ENCODE data around the gene GDAP2.

DNA sequence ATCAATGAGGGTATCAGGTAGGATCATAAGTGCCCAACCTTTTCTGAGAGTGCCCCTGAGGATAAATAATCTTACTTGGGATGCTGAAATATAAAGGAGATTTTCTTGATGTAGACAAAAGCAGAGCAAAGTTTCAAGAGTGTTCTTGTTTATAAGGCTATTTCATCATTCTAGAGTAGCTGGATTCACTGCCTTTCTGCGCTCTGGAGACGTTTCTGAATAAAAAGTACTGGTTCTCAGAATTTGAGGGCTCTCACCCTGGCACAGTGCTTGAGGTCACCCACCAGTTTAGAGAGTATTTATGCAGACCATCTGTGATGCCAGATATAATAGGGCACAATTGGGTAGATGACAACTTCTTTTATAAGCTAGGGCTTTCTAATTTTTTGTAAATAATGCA lies 103.3 kb downstream of the GDAP2 start:
- no peak for TF ChIP-seq CEBPB (IDR thresholded peaks at IDR 0.05; ENCODE audit: low read depth, low read length)
- TF ChIP-seq POLR2A (IDR thresholded peaks at IDR 0.05; ENCODE audit: low read depth, low read length) = no peak
- TF ChIP-seq ELK1 (IDR thresholded peaks at IDR 0.05; ENCODE audit: borderline replicate concordance, low read depth, low read length) = no peak
- TF ChIP-seq CTCF (conservative IDR thresholded peaks at IDR 0.05; ENCODE audit: low read depth, low read length) = no peak
- no peak for TF ChIP-seq RCOR1 (IDR thresholded peaks at IDR 0.05; ENCODE audit: insufficient replicate concordance, low read length)
- no peak for TF ChIP-seq RAD21 (IDR thresholded peaks at IDR 0.05; ENCODE audit: low read length)
- TF ChIP-seq RFX5 (IDR thresholded peaks at IDR 0.05; ENCODE audit: low read depth, low read length) = no peak
